AG04450 (cell line): ENCODE results near the gene PPFIBP2. TPM values are rescaled to one million over a fixed set of nuclear protein-coding genes. Genes with fewer than 3 reads are reported as not detected.

Source experiments
- CTCF ChIA-PET: fragments of 300-600, 350-600 bp; formaldehyde crosslinking; extraction: SDS; loops from one replicate; lab custom pipeline; 2022; ENCODE audit warnings: antibody characterized with exemption, inconsistent platforms; lab: Charles Lee
- POLR2A ChIA-PET: fragments of 350-600 bp; formaldehyde crosslinking; extraction: SDS; loops from one replicate; lab custom pipeline; 2021; ENCODE audit warnings: antibody characterized with exemption, inconsistent platforms; lab: Yijun Ruan, JAX
- DNase-seq: peaks from one replicate; pipeline ENCODE4 v3.0.0-alpha.2; 2011; ENCODE audit warnings: low read depth, low spot score
- H3K27ac ChIP-seq: one replicate; pipeline ENCODE4 v1.5.1; 2012; ENCODE audit warnings: low read depth, low read length, control low read depth
- H3K27me3 ChIP-seq: one replicate; pipeline ENCODE4 v1.6.0; 2012; ENCODE audit warnings: low read length; ENCODE audit not compliant: control insufficient read depth, insufficient read depth
- H3K4me3 ChIP-seq: 2 replicates; pipeline ENCODE4 v1.5.1; 2011; ENCODE audit warnings: mild to moderate bottlenecking, low read depth, low read length, control low read depth
- H3K9me3 ChIP-seq: 2 replicates; pipeline ENCODE4 v1.5.1; 2012; ENCODE audit warnings: low read length; ENCODE audit not compliant: control insufficient read depth, insufficient read depth
- CTCF ChIP-seq: IDR thresholded peaks from 2 replicates; pipeline ENCODE4 v1.5.1; 2011; ENCODE audit warnings: low read depth, low read length, control low read depth, inconsistent platforms
- polyA minus RNA-seq: library from RNA; depleted of rRNA, polyadenylated mRNA; stranded (reverse); fragments of >200 nt; gene quantifications from 2 replicates; pipeline ENCODE4 v1.2.3, GENCODE V29; 2011; rRNA and poly(A)+ RNA removed
- polyA plus RNA-seq: library from polyadenylated mRNA; depleted of rRNA; stranded (reverse); fragments of >200 nt; gene quantifications from 2 replicates; pipeline ENCODE4 v1.2.3, GENCODE V29; 2011; rRNA removed

Gene PPFIBP2
- polyA plus RNA-seq = 4.1 and 7.0 TPM in 2 replicates
- polyA minus RNA-seq = 12.8 and 14.8 TPM in 2 replicates

- H3K27ac ChIP-seq = peak within 1 kb of the TSS; percentile 21
- ChIA-PET POLR2A (no interaction called here), CTCF (interaction anchor here (0.6 to 2.0 kb wide), 17 partner anchors 8 to 182 kb away, joined by 3 to 9 read pairs (median 4); no protein-coding TSS in a partner anchor)
- H3K4me3 ChIP-seq = peak within 1 kb of the TSS; percentile 69
- H3K27me3 ChIP-seq = peaks cover 26% of the 10 kb centered on the region
- H3K9me3 ChIP-seq = peaks cover 6% of the 10 kb centered on the region; the same call in 1 of the 2 replicates
- TF ChIP-seq CTCF = peak; percentile 72
- DNase-seq = no peak
Observed at GRCh38 chr11:7513234-7514098, at the start of gene PPFIBP2. TSS of gene PPFIBP2 (plus strand) at chr11:7513999. CDS start at chr11:7549476, 35,477 bp downstream.

- Histone ChIP-seq H3K4me3 (no peak overlapping the region), H3K27me3 (no peaks in the 10 kb centered on the region), H3K27ac (no peak overlapping the region), H3K9me3 (no peaks in the 10 kb centered on the region)
- POLR2A ChIA-PET = no interaction called here
- DNase-seq = no peak
- no peak for TF ChIP-seq CTCF
- CTCF ChIA-PET = no interaction called here
Observed at GRCh38 chr11:7467652-7468051, 46.1 kb upstream of the PPFIBP2 start.

- ChIA-PET CTCF (interaction anchor here (0.6 kb wide), 1 partner anchor 665 kb away, joined by 4 read pairs; no protein-coding TSS in a partner anchor), POLR2A (no interaction called here)
- no peak for TF ChIP-seq CTCF
- no peak overlapping the region for H3K27ac ChIP-seq
- H3K27me3 ChIP-seq = no peaks in the 10 kb centered on the region
- H3K9me3 ChIP-seq = no peaks in the 10 kb centered on the region
- H3K4me3 ChIP-seq = no peak overlapping the region
- DNase-seq = no peak
Observed at GRCh38 chr11:7469351-7469865, 44.4 kb upstream of the PPFIBP2 start.

GRCh38 chr11:7471071-7471470, 42.7 kb upstream of the PPFIBP2 start:
- TF ChIP-seq CTCF = no peak
- Histone ChIP-seq H3K4me3 (no peak overlapping the region), H3K27me3 (no peaks in the 10 kb centered on the region), H3K27ac (no peak overlapping the region), H3K9me3 (no peaks in the 10 kb centered on the region)
- POLR2A ChIA-PET = no interaction called here
- CTCF ChIA-PET = no interaction called here
- DNase-seq = no peak

- no peak overlapping the region for H3K27ac ChIP-seq
- TF ChIP-seq CTCF = no peak
- CTCF ChIA-PET = no interaction called here
- no peaks in the 10 kb centered on the region for H3K9me3 ChIP-seq
- no peak overlapping the region for H3K4me3 ChIP-seq
- DNase-seq = no peak
- POLR2A ChIA-PET = no interaction called here
- H3K27me3 ChIP-seq = no peaks in the 10 kb centered on the region
Observed at GRCh38 chr11:7473717-7474116, 40.1 kb upstream of the PPFIBP2 start.
